IPS DF 4.7 (cell line): ENCODE results near the gene TBC1D1.

Experiments used
- DNase-seq: peaks from one replicate; pipeline ENCODE4 v3.0.0-alpha.2; 2013; ENCODE audit warnings: low spot score; ENCODE audit errors: extremely low read depth

TBC1D1 gene

DNA sequence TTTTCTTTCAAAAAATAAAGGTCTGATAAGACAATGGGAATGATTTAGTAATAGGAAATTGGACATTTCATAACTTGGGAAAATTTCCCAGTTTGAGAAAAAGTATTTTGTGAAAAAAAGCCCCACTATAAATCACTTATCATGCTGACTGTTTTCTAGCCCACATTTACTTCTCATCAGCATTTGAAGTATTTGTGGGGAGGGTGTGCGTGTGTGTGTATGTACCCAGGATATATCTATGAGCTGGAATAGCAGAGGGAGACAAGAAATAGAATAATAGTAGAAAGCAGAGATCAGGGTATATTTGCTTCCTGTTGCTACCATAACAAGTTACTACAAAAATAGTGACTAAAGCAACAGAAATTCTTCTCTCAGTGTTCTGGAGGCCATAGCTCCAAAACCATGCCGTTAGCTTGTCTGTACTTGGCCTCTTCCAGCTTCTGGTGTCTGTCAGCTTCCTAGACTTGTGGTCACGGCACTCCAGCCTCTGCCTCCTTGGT, 209.1 kb downstream of the TBC1D1 start:
- no peak for DNase-seq

DNA sequence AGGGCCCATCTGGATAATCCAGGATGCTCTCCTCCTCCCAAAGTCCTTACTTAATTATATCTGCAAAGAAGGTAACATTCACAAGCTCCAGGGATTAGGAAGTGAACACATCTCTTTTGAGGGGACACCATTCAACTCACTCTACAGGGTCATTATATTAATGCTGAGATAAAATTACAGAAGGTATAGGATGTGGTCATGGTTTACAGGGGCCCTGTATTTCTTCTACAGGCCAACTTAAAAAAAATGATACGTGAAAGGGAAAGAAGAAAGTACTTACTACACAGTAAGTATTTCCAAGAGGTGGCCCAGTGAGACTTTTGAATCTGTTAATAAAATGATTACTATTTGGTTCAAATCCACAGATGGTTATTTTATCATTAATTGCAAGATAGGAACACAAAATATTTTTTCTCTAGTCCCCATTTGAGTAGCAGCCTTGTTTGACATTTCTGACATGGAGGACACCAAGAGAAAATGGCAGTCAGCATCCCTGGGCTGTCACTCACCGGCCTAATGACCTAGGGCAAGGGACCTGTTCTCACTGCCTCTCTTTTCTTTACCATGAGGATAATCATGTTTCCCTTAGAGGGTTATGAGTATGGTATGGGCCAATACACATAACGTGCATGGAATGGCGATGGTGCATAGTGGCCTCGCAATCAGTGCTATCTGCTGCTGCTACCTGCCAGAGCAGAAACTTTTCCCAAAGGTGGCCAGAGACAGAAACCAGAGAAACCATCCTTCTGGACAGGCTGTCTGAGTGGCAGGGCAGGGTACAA, 209.8 kb downstream of the TBC1D1 start:
- no peak for DNase-seq

DNA sequence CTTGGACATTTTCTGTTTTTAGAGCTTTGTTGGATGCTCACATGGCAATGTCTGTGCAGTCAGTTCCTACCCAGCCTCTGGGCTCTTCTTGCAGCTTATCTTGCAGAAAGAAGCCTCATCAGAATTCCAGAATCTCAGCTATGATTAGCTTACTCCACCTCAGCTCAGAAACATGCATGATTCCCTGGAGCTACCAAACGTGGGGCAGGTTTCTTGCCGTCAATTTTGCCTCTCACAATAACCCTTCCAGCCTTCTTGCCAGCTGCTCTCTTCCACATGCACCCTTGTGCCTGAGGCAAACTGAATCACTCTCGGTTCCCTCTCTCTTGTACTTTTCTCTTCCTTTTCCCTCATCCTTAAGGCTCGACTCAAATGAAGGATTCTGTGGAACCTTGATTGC, 210.7 kb downstream of the TBC1D1 start:
- no peak for DNase-seq

DNA sequence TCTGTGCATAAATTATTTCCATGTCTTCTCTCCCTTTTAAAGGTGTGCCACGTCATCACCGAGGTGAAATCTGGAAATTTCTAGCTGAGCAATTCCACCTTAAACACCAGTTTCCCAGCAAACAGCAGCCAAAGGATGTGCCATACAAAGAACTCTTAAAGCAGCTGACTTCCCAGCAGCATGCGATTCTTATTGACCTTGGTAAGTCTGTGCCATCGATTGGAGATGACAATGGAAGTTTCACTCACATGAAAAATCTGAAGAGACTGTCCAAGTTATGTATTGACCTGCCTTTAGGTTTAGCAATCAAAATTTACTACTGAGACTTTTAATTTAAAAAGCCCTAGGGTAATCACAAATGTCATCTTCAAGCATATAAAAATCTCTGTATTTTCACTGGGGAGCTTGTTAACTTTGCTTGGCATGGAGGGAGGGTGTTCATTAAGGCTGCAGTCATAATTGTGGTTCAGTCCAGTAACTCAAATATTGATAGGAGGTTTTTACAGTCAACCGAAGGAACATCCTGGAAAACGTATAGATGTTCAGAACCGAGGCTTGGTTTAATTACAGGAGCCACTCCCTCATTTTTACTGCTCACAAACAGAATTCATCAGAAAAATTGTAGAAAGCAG, 212.2 kb downstream of the TBC1D1 start:
- no peak for DNase-seq

DNA sequence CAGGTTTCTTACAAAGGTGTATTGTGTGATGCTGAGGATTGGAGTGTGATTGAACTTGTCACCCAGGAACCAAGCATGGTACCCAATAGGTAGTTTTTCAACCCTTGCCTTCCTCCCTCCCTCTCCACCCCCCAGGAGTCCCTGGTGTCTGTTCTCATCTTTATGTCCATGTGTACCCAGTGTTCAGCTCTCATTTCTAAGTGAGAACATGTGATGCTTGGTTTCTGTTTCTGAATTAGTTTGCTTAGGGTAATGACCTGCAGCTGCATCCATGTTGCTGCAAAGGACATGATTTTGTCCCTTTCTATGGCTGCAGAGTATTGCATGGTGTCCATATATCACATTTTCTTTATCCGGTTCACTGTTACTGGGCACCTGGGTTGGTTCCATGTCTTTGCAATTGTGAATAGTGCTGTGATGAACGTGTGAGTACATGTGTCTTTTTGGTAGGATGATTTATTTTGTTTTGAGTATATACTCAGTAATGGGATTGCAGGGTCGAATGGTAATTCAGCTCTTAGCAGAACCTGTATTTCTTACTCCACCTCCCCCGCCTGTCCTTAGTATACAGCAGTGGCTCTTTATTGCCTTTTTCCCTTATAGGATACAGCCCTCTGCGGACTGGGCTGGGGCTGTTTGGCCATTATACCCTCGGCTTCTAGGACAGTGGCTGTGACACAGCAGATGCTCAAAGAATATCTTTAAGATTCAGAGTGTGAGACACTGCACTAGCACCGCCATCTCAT, 214.8 kb downstream of the TBC1D1 start:
- DNase-seq = no peak

DNA sequence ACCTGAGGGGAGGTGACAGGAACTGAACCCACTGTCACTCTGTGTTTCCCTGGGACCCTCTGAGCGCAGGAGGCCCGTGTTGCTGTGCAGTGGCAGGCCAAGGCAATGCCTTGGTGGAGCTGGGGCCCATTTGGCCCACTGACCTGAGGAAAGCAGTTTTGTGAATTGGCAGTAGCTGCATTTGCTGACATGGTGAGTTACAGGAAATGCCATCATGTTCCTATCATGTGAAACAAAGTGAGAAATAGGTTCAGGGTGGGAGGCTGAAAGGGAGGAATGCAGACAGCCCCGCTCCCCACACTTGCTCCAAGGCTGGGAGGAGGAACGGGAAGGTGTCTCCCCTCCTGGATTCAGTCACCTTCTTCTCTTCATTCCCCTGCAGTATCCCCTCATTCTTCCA, 215.4 kb downstream of the TBC1D1 start:
- no peak for DNase-seq

DNA sequence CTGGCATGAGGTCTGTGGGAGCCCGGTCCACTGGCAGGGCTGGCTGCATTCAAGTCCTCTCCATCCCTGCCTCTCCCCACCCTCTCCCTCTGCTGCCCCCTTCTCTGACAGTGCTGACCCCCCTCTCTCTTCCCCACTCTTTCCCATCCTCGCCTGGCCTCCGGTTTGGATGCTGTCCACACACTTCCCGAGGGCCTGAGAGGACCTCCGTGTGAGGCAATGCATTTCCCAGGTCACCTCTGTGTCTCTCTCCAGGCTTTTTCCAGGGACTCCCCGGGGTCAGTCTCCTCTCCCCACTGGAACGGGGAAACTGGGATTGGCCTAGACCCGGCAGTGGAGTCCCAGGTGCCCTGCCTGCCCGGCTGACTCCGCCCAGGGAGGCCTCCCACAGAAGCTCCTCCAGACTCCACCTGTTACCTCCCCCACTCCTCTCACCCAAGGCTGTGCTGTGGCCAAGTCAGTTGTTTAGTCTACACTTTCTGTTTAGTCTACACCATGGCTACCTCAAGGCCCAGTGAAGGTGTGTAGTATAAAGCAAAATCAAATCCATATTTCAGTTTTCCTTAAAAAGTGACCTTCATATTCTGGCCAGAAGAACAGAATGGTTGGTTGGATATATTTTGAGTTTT, 216.1 kb downstream of the TBC1D1 start:
- no peak for DNase-seq

DNA sequence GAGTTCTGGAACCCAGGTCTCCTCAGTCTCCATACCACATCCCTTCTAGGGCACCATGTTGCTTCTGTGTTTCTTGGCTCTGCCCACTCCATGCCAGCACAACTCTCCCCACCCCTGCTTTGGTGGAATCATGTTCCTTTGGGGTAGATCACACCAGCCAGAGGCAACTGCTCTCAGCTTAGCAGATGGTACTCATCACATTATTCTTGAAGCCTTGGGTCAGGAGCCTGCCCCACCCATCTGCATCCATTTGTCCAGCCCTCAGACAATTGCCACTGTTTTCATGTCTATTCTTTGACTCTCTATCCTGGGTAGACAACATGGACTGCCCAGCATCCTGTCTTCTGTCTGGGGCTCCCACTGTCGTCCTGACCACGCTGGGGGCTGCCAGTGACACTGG, 216.9 kb downstream of the TBC1D1 start:
- no peak for DNase-seq

DNA sequence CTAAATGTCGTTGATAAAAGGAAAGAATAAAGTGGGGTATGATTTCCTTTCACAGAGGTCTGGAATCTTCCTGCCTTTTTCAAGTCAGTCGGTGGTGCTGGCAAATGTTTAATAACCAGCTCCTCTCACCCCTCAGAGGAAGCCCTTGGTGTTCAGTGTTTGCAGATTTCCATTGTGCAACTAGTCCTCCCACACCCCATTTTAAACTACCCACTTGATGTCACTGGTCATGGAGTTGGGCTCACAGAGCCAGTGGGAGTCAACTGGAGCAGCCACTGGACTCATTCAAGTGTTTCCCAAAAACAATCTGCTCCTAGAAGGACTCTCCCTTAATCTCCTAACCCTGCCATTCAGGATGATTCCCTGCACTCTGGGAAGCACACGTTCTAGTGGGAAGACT, 218.5 kb downstream of the TBC1D1 start:
- no peak for DNase-seq

DNA sequence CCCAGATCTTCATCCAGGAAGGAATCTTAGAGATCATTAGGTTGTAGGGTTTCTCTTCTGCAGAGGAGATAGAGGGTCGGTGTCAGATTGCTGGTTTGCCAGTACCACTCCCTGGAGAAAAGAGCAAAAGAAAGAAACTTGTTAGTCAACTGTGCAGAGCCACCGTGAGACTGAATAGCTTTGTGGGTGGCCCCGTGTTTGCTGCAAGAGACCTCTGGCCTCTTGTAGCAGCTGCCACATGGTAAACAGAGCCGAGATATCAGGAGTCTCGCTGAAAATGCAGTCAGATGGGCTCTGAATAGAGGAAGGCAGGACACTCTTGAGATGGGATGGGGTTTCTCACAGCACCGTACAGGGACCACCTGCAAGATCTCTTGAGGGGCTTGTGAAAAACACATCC, 219.0 kb downstream of the TBC1D1 start:
- DNase-seq = no peak

DNA sequence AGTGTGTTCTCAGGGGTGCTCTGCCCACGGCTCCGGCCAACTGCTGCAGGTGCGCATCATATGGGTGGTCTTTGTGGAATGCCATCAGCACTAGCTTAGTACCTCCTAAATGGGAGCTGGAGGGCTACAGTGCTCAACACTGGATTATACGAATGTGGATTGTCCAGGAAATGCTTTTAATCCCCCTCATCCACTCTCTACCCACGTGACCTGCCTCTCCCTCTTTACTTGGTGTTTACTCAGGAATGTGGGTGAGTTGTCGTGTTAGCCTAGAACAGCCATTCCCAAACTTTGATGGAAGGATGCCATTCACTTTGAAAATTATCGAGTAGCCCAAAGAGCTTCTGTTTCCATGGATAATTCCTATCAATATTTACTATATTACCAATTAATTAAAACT, 220.1 kb downstream of the TBC1D1 start:
- DNase-seq = no peak

DNA sequence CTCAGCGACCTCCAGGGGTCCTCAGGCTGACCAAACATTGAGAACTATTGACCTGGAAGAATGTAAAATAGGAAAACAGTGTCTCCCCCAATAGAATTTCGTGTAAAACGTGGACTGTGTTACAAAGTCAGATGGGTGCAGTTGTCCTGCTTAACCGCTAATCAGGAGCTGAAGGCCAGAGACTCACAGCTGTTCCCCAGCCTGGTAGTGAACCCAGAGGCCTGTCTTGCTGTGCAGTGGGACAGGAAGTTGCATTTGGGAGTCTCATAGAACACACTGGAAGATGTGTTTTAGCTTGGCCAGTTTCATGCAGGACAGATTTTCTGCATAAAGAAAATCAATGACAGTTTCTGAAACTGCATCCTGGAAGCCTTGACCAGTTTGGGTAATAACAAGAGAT, 220.8 kb downstream of the TBC1D1 start:
- no peak for DNase-seq

DNA sequence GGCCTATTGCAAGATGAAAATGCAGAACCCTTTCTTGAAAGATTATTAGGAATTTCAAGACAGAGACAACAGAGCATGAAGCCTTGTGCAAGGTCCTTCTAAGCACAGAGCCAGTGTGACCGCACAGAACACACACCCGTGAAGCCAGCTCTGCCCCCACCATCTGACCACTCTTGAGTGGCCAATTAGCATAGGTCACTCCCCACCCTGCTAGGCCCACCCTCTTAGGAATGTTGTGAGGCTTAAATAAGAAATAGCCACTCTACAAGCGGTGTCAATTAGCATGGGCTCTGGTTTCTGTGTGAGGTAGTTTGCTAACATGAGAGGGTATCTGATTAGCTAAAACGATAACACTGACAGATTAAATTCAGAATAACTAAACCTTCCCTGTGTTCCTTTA, 222.2 kb downstream of the TBC1D1 start:
- DNase-seq = no peak

DNA sequence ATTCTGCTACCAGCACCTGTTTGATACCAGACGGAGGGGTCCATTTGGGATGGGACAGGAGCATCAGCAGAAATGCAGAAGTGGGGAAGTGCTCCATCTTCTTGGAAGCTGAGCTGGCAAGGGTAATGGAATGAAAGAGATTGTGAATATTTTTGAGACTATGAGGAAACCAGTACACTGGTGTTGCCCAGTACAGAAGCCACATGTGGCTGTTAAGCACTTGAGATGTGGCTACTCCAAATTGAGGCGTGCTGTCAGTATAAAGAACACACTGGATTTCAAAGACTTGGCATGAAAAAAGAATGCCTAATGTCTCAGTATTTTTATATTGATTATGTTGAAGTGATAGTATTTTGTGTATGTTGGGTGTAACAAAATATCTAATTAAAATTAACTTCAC, 222.7 kb downstream of the TBC1D1 start:
- DNase-seq = no peak

DNA sequence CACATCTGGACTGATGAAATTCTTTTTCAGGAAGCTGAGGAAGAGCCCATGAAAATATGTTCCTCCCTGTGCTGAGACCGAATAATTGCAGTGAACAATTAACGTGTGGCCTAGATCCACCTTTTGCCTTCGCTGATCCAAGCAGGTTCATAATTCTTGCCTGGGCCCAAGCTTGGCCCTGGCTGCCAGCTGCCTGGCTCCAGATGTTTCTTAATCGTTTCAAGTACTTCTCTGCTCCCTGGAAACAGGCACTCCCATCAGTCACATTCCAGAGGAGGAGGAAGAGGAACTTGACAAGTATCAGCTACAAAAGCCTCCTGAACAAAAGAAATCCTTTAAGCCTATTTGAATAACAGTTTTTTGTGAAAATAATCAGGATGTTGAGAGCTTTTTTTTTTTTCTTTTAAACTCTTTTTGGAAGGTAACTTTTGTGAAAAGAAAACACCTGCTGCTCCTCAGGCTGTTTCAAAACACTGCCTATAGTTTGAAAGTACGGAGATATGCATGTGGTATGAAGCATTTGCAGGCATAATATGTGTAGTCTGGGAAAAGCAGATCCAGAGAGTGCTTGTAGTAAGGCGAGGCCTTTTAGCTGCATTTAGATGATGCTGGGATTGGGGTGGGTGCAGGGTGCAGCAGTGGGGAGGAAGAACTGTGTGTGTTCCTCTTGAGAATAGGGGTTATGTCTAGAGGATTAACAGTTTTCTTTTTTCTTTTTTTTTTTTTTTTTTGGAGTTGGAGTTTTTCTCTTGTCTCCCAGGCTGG, 223.7 kb downstream of the TBC1D1 start:
- no peak for DNase-seq

DNA sequence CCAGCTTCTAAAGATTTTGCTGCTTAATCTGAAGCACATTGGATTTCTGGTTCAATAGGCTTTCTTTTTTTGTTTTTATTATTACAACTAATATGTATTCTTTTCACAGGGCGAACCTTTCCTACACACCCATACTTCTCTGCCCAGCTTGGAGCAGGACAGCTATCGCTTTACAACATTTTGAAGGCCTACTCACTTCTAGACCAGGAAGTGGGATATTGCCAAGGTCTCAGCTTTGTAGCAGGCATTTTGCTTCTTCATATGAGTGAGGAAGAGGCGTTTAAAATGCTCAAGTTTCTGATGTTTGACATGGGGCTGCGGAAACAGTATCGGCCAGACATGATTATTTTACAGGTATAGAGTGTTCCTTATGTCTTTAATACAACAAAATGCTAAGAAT, 224.7 kb downstream of the TBC1D1 start:
- no peak for DNase-seq

DNA sequence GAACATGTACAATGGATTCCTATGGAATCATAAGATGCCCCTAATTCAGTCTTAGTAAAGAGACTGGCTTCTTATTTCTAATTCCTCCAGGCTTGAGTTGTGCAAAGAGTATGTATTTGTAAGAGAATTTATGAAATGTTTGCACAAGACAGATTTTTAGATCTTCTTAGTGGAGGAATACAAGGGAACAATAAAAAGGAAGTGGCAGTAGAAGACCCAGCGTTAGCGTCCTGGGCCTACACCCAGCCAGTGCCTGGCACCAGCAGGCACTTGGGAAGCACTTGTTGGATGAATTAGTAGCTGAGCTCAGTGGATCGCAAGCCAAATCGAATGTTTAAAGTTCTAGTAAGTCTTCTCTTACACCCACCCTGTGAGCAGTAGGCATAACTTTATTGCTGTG, 226.7 kb downstream of the TBC1D1 start:
- no peak for DNase-seq

DNA sequence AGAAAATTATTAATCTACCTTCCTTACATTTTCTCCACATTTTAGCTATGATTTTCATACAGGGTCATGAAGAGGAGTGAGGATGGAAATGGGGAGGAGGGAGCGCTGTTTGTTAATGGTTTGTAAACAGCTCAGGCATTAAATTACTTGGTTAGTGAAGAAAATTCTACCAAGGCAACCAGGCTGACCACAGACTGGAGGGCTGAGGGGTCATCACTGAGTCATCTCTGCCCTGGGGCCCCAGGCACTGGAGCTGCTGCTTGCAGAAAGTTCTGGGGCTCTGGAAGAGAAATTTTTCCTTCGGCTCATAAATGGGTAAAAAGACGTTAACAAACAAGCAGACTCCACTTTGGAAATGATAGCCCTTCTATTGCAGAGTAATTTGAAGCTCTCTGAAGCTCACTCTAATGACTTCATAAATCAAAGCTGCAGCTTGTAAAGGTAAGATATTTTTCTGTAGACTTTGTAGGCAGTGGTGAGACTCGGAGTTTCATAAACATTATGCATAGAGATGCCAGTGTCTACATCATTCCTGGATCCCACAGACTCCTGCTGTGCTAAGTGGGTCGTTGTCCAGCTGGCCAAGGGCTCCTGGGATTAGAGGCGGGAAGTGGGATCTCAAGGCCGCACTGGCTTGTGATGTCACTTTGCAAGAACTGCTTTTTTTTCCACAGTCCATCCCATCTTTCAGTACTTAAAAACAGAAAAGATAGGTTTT, 228.9 kb downstream of the TBC1D1 start:
- DNase-seq = no peak

DNA sequence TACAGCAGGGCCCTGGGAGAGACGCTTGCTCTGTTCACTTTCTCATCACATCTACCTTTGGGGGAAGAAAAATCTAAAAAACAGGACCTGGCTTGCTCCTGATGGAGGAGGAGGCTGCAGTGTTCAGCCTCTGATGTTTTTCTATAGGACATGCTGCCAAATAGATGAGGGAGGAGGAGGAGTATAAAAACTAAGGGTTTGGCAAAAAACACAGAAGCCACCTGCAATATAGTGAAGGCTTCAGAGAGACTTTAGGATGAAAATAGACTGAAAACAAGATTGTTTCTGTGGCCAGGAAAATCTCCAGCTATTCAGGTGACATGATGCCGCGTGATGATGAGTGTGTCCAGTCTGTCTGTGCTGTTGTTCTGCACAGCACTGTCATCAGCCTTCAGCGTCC, 229.9 kb downstream of the TBC1D1 start:
- DNase-seq = no peak

DNA sequence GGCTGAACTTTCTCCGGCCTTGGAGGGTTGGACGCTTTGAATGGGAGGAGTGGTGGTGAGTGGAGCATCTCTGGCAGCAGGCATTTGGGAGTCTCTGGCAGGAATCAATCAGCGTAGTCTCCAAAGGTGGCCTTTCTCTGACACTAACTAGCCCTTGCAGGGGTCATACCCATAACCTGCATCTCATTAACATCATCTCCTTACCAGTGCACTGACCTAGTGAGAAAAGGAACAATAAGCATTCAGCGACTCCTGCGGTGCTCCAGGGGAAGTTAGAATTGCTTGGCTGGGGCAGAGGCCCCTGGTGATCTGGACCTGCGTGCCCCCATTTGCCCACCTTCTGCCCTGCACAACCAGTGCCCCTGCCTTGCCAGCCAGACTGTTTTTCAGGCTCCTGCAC, 231.2 kb downstream of the TBC1D1 start:
- DNase-seq = no peak

DNA sequence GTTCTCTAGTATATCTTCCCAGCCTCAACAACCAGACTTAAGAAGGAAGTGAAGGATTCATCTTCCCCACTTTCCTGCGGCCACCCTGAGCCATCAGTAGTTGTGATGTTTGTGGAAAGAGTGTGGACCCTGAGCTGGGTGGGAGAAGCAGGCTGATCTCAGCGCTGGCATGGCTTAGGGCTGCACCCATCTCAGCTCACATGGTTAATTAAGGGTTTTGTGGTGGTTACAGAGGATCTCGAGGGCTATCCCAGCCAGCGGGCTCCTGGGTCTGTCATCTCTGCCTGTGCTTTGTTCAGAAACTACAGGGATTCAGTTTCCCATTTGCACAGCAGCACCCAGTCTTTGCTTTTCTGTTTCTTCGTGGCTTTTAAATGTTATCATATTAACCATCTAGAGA, 232.7 kb downstream of the TBC1D1 start:
- no peak for DNase-seq
